ENCODE data around the gene KIAA0319L. TPM values are rescaled to one million over a fixed set of nuclear protein-coding genes. Genes with fewer than 3 reads are reported as not detected.

Gene KIAA0319L
- total and polyA plus RNA-seq, 9 donors = 18.2 to 78.3 (median 42.7) TPM

DNA sequence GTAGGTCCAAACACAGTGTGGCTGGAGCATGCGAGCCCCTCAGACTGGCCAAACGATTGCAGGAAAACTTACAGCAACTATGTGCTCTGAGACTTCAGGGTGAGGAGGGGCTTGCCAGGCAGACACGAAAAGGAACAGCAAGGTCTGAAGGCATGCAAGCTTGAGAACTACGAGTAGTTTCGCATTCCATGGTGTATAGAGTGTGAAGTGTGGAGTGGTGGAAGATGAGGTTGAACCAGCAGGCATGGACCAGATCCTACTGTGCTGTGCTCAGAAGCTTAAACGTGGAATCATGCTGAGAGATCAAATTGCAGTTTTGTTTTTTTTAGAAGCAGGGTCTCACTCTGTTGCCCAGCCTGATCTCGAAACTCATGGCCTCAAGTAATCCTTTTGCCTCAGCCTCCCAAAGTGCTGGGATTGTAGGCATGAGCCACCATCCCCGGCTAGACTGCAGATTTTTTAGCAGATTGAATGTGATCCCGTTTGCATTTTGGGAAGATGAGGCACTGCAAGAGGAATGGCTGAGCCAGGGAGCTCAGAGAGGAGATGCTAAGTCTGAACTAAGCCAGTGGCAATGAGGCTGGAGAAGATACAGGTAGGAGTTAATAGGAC, 10.8 kb upstream of the KIAA0319L start:
- TF ChIP-seq, protein P1, sequence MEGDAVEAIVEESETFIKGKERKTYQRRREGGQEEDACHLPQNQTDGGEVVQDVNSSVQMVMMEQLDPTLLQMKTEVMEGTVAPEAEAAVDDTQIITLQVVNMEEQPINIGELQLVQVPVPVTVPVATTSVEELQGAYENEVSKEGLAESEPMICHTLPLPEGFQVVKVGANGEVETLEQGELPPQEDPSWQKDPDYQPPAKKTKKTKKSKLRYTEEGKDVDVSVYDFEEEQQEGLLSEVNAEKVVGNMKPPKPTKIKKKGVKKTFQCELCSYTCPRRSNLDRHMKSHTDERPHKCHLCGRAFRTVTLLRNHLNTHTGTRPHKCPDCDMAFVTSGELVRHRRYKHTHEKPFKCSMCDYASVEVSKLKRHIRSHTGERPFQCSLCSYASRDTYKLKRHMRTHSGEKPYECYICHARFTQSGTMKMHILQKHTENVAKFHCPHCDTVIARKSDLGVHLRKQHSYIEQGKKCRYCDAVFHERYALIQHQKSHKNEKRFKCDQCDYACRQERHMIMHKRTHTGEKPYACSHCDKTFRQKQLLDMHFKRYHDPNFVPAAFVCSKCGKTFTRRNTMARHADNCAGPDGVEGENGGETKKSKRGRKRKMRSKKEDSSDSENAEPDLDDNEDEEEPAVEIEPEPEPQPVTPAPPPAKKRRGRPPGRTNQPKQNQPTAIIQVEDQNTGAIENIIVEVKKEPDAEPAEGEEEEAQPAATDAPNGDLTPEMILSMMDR (IDR thresholded peaks at IDR 0.05) = no peak
- TF ChIP-seq EP300 (IDR thresholded peaks at IDR 0.05) (no peak), POLR2A (IDR thresholded peaks at IDR 0.05) (no peak)
- WGBS, 3 donors = 49 to 54% (median 51%) methylated on average over 9 of the region's 9 CpGs
- Histone ChIP-seq H3K27me3 (no peaks in the 10 kb centered on the region), H3K27ac (no peak overlapping the region), H3K4me1 (ENCODE audit: insufficient read depth) (peaks cover 2% of the 10 kb centered on the region), H3K36me3 (no peaks in the 10 kb centered on the region), H3K9me3 (no peaks in the 10 kb centered on the region), H3K4me3 (no peak overlapping the region)
- intact Hi-C loops (cut with DNase I) = loop anchor here in 3 of 4 donors (2.0 to 10.0 kb wide), 4 partner anchors 116 to 373 kb away; partner anchors contain the start of gene SFPQ (in 1 of the 3)
- DNase-seq = no peak

DNA sequence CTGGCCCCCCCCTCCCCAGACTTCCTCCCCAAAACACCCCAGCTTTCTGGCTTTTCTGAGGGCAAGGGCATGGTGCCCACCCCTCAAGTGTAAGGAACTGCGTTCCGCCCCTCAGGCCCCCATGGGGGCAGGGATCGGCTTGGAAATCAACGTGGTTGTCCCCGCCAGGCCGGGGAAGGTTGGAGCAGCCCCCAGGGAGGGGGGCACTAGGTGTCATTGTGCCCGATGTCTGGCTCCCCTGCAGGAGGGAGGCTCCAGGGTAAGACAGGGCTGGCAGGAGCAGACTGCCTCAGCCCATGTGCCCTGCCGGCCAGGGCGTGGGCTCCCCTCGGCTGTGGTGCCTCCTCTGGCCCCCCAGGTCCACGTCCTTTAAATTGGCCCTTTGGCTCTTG, 8.5 kb upstream of the KIAA0319L start:
- no peak for DNase-seq
- Histone ChIP-seq H3K36me3 (no peaks in the 10 kb centered on the region), H3K4me3 (no peak overlapping the region), H3K27ac (no peak overlapping the region), H3K4me1 (ENCODE audit: insufficient read depth) (peaks cover 2% of the 10 kb centered on the region), H3K27me3 (no peaks in the 10 kb centered on the region), H3K9me3 (no peaks in the 10 kb centered on the region)
- WGBS, 3 donors = 75 to 89% (median 83%) methylated on average over 7 to 11 of the region's 11 CpGs
- TF ChIP-seq EP300 (IDR thresholded peaks at IDR 0.05) = no peak
- TF ChIP-seq, protein P1 (IDR thresholded peaks at IDR 0.05) = no peak
- TF ChIP-seq POLR2A (IDR thresholded peaks at IDR 0.05) = no peak
- intact Hi-C loops (cut with DNase I) = loop anchor here in 3 of 4 donors (2.0 to 10.0 kb wide), 4 partner anchors 113 to 371 kb away; partner anchors contain the start of gene SFPQ (in 1 of the 3)

DNA sequence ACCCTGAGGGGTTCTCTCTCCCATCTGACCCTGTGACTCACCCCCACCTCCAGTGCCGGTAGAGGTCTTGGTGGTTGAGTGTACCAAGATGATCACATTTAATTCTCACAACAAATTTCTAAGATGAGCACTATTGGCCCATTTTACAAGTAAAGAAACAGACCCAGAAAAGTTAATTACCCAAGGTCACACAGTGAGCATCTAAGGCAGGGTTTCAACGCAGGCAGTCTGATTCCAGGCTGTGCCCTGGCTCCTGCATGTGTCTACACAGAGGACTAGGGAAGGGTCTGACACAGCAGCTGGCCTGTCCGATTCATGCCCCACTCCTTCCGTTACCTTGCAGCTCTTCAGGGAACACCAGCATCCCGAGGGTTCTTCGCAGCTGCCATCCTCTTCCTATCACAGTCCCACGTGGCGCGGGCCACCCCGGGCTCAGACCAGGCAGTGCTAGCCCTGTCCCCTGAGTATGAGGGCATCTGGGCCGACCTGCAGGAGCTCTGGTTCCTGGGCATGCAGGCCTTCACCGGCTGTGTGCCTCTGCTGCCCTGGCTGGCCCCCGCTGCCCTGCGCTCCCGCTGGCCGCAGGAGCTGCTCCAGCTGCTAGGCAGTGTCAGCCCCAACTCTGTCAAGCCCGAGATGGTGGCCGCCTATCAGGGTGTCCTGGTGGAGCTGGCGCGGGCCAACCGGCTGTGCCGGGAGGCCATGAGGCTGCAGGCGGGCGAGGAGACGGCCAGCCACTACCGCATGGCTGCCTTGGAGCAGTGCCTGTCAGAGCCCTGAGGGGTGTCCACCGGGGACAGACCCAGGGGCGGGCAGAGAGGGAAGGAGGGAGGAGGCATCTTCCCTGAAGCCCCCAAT, 7.9 kb upstream of the KIAA0319L start:
- H3K27me3 ChIP-seq = no peaks in the 10 kb centered on the region
- no peaks in the 10 kb centered on the region for H3K36me3 ChIP-seq
- TF ChIP-seq, protein P1 (IDR thresholded peaks at IDR 0.05) = peak in 1 of 3 donors; percentile 7
- TF ChIP-seq EP300 (IDR thresholded peaks at IDR 0.05) = no peak
- H3K27ac ChIP-seq = no peak overlapping the region
- no peak overlapping the region for H3K4me3 ChIP-seq
- 81 to 86% (median 83%) methylated on average over 26 to 28 of the region's 28 CpGs for WGBS, 3 donors
- H3K9me3 ChIP-seq = no peaks in the 10 kb centered on the region
- intact Hi-C loops (cut with DNase I) = loop anchor here (2.0 to 10.0 kb wide), 4 partner anchors 113 to 370 kb away; partner anchors contain the start of gene SFPQ (in 1 of the 4)
- DNase-seq = no peak
- H3K4me1 ChIP-seq (ENCODE audit: insufficient read depth) = peaks cover 4% of the 10 kb centered on the region

DNA sequence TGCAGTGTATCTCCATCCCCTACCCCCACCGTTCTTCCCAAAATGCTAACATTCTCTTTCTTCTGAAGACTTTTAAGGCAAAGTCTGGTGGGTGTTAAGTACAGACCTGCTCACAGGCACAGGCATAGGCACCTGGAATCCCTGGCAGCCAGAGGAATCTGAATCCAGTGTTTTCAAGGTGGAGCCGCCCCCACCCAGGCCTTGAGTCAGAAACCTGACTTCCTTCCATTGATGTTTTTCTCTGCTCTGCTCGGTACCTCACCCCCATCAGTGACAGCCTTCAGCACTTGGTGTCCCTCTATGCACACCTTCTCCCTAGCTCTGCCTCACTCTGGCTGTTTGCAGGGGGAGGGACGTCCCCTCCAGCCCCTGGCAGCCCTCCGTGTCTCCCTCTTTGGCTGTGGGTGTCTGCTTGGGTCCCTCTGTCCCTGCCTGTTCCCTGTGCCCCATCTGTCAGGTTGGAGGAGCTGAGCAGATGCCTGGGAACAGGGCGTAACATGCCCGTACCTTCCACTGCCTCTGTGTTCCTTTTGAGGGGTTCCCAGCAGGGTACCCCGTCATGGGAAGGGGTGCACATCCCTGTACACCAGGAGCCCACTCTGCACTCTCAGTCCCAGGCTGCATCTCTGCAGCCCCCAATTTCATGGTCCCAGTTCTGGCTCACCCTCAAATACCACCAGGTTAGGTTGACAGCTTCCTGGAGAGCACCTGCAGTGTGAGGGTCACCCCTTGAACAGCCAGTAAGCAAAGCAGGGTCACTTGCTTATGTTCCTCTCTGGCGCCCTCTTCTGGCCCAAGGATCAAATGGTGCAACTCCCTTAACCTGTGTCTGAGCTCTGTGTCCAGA, 7.1 kb upstream of the KIAA0319L start:
- peak; percentile 72 to 85 (median 82) for DNase-seq
- intact Hi-C loops (cut with DNase I) = loop anchor here in 3 of 4 donors (2.0 to 10.0 kb wide), 3 partner anchors 112 to 369 kb away; partner anchors contain the start of gene SFPQ (in 1 of the 3)
- no peaks in the 10 kb centered on the region for H3K27me3 ChIP-seq
- no peaks in the 10 kb centered on the region for H3K36me3 ChIP-seq
- TF ChIP-seq, protein P1 (IDR thresholded peaks at IDR 0.05) = peak; percentile 30 to 63 (median 58)
- TF ChIP-seq POLR2A (IDR thresholded peaks at IDR 0.05) (no peak), EP300 (IDR thresholded peaks at IDR 0.05) (no peak)
- H3K4me1 ChIP-seq (ENCODE audit: insufficient read depth) = peaks cover 4% of the 10 kb centered on the region
- no peak overlapping the region for H3K27ac ChIP-seq
- no peaks in the 10 kb centered on the region for H3K9me3 ChIP-seq
- no peak overlapping the region for H3K4me3 ChIP-seq
- WGBS, 3 donors = 72 to 76% (median 76%) methylated on average over 9 of the region's 9 CpGs
